Left hindlimb (tissue), 1 donor: ENCODE measurements around the gene NME8.
"Not testable (repeated sequence)": the region's sequence is repeated elsewhere in the genome, so short reads cannot be mapped to it uniquely, and the experiment has no call there.

Source experiments
- DNase-seq: peaks from one replicate; pipeline ENCODE4 v3.0.0-alpha.2; 2018

Gene NME8

GRCh38 chr7:37848297-37848696 is at the start of gene NME8:
Gene NME8, plus strand, starts transcription at chr7:37848597. Its CDS starts 1,670 bp downstream, at chr7:37850267.
- no peak for DNase-seq

- DNase-seq = no peak
Observed at GRCh38 chr7:37806152-37806551, 42.2 kb upstream of the NME8 start.

GRCh38 chr7:37812161-37812580 is 36.2 kb upstream of the NME8 start:
- DNase-seq = not testable (repeated sequence)

GRCh38 chr7:37815671-37816371 is 32.6 kb upstream of the NME8 start:
- no peak for DNase-seq

- no peak for DNase-seq
Observed at GRCh38 chr7:37816922-37817590, 31.3 kb upstream of the NME8 start.

GRCh38 chr7:37817591-37817960 is 30.8 kb upstream of the NME8 start:
- no peak for DNase-seq

- no peak for DNase-seq
Observed at GRCh38 chr7:37817996-37818720, 30.2 kb upstream of the NME8 start.

- no peak for DNase-seq
Observed at GRCh38 chr7:37820708-37821468, 27.5 kb upstream of the NME8 start.

- no peak for DNase-seq
Observed at GRCh38 chr7:37822946-37823345, 25.5 kb upstream of the NME8 start.

- DNase-seq = no peak
Observed at GRCh38 chr7:37823557-37823956, 24.8 kb upstream of the NME8 start.

- DNase-seq = no peak
Observed at GRCh38 chr7:37825038-37825437, 23.4 kb upstream of the NME8 start.

GRCh38 chr7:37826825-37827224 is 21.6 kb upstream of the NME8 start:
- DNase-seq = no peak

GRCh38 chr7:37831244-37831643 is 17.2 kb upstream of the NME8 start:
- DNase-seq = no peak

GRCh38 chr7:37832194-37832593 is 16.2 kb upstream of the NME8 start:
- DNase-seq = peak; percentile 81

GRCh38 chr7:37833107-37833817 is 15.1 kb upstream of the NME8 start:
- no peak for DNase-seq

- DNase-seq = no peak
Observed at GRCh38 chr7:37833818-37834146, 14.6 kb upstream of the NME8 start.

- DNase-seq = no peak
Observed at GRCh38 chr7:37853468-37853867, 5.1 kb downstream of the NME8 start.

GRCh38 chr7:37882086-37882485 is 33.7 kb downstream of the NME8 start:
- no peak for DNase-seq

- no peak for DNase-seq
Observed at GRCh38 chr7:37893359-37893758, 45.0 kb downstream of the NME8 start.

GRCh38 chr7:37894671-37895070 is 46.3 kb downstream of the NME8 start:
- DNase-seq = no peak

- DNase-seq = no peak
Observed at GRCh38 chr7:37899712-37900247, 51.4 kb downstream of the NME8 start.

- no peak for DNase-seq
Observed at GRCh38 chr7:37901236-37901827, 52.9 kb downstream of the NME8 start.
